NCI-H524 (cell line): Measurements from ENCODE around the gene TMED6.
"Not testable (repeated sequence)": the region's sequence is repeated elsewhere in the genome, so short reads cannot be mapped to it uniquely, and the experiment has no call there.

ENCODE experiments used
- DNase-seq, 2 experiments: peaks; one replicate each; lab custom pipeline; 2025; lab: John Stamatoyannopoulos, UW

The TMED6 gene

GRCh38 chr16:69301861-69302260 is 49.7 kb downstream of the TMED6 start:
- DNase-seq, result no peak

- DNase-seq, result no peak
Observed at GRCh38 chr16:69301187-69301586, 50.4 kb downstream of the TMED6 start.

- DNase-seq, result no peak
Observed at GRCh38 chr16:69298261-69298660, 53.3 kb downstream of the TMED6 start.

- not testable (repeated sequence) for DNase-seq
Observed at GRCh38 chr16:69296771-69297170, 54.8 kb downstream of the TMED6 start.

GRCh38 chr16:69294051-69294450 is 57.5 kb downstream of the TMED6 start:
- DNase-seq, result no peak

GRCh38 chr16:69293401-69293800 is 58.2 kb downstream of the TMED6 start:
- no peak for DNase-seq
